H1 (cell line): ENCODE data around the gene ARL6IP5. TPM values are rescaled to one million over a fixed set of nuclear protein-coding genes. Genes with fewer than 3 reads are reported as not detected.

Experiments used
- CTCF ChIA-PET: fragments of 300-600 bp; sonication (Branson Sonifier 250); formaldehyde crosslinking; loops from one replicate; lab custom pipeline; 2021; ENCODE audit not compliant: partially characterized antibody; lab: Charles Lee
- POLR2A ChIA-PET: fragments of 300-600 bp; sonication (Branson Sonifier 250); formaldehyde crosslinking; loops from one replicate; lab custom pipeline; 2021; ENCODE audit warnings: inconsistent platforms; ENCODE audit not compliant: partially characterized antibody; lab: Charles Lee
- DNase-seq, 2 experiments: peaks; one replicate each; pipeline versions ENCODE4 v3.0.0 to v3.0.0-alpha.2; 2010 to 2022; ENCODE audit warnings: low spot score in 2 of 2, low read depth in 1 of 2, mixed read lengths in 1 of 2
- FAIRE-seq: peaks from 2 replicates; lab custom pipeline; 2011; peaks lifted over from hg19 to GRCh38; lab: Jason Lieb, UNC
- H2AFZ ChIP-seq: 2 replicates; pipeline ENCODE4 v1.8.1; 2012; ENCODE audit warnings: low read length, inconsistent platforms
- H2AK5ac ChIP-seq: 2 replicates; pipeline ENCODE4 v1.6.1; 2013; ENCODE audit warnings: low read depth, low read length
- H2BK120ac ChIP-seq: replicated peaks from 2 replicates; pipeline ENCODE3; 2013; ENCODE audit warnings: low read depth, low read length, inconsistent platforms
- H2BK12ac ChIP-seq: 2 replicates; pipeline ENCODE4 v1.6.1; 2013; ENCODE audit warnings: low read depth, low read length
- H2BK15ac ChIP-seq: 2 replicates; pipeline ENCODE4 v1.6.1; 2013; ENCODE audit warnings: low read length
- H2BK20ac ChIP-seq: 2 replicates; pipeline ENCODE4 v1.6.1; 2013; ENCODE audit warnings: low read length
- H2BK5ac ChIP-seq: 2 replicates; pipeline ENCODE4 v1.6.1; 2013; ENCODE audit warnings: low read depth, low read length
- H3K14ac ChIP-seq: 2 replicates; pipeline ENCODE4 v1.6.1; 2013; ENCODE audit warnings: inconsistent platforms; ENCODE audit not compliant: insufficient read length
- H3K18ac ChIP-seq: 2 replicates; pipeline ENCODE4 v1.6.1; 2013; ENCODE audit warnings: low read length; ENCODE audit errors: extremely low read depth
- H3K23ac ChIP-seq: 2 replicates; pipeline ENCODE4 v1.6.1; 2013; ENCODE audit warnings: inconsistent platforms; ENCODE audit not compliant: insufficient read length
- H3K23me2 ChIP-seq: 2 replicates; pipeline ENCODE4 v1.6.1; 2013; ENCODE audit warnings: low read depth, low read length
- H3K27ac ChIP-seq: 2 replicates; pipeline ENCODE4 v1.6.1; 2011; ENCODE audit warnings: low read depth, low read length, inconsistent platforms
- H3K27me3 ChIP-seq, 4 experiments: replicated peaks in 1 of 4; 1 replicate in 1 of 4; 2 replicates in 3 of 4; pipeline versions ENCODE4 v1.6.1 to v1.8.1; 2011 to 2013; ENCODE audit warnings: low read length in 3 of 4, mild to moderate bottlenecking in 3 of 4, inconsistent platforms in 2 of 4, mixed read lengths in 2 of 4, moderate library complexity in 1 of 4; ENCODE audit not compliant: control insufficient read depth in 3 of 4, insufficient read depth in 3 of 4; ENCODE audit errors: extremely low read depth in 1 of 4
- H3K36me3 ChIP-seq, 4 experiments: 2 replicates each; pipeline versions ENCODE4 v1.6.1 to v1.8.1; 2011 to 2013; ENCODE audit warnings: mild to moderate bottlenecking in 4 of 4, low read length in 3 of 4, moderate library complexity in 2 of 4, control low read depth in 1 of 4, inconsistent platforms in 1 of 4; ENCODE audit not compliant: insufficient read depth in 4 of 4, control insufficient read depth in 2 of 4
- H3K4ac ChIP-seq: replicated peaks from 2 replicates; pipeline ENCODE3; 2013; ENCODE audit warnings: low read length, low read depth, mixed read lengths, inconsistent platforms; ENCODE audit not compliant: insufficient read length
- H3K4me1 ChIP-seq, 4 experiments: replicated peaks in 1 of 4; 1 replicate in 1 of 4; 2 replicates in 3 of 4; pipeline versions ENCODE4 v1.6.1 to v1.8.1; 2011 to 2013; ENCODE audit warnings: low read length in 3 of 4, inconsistent platforms in 2 of 4, mixed read lengths in 1 of 4; ENCODE audit not compliant: insufficient read depth in 4 of 4, control insufficient read depth in 3 of 4
- H3K4me2 ChIP-seq, 2 experiments: 2 replicates each; pipeline versions ENCODE4 v1.6.1 to v1.8.1; 2011 to 2013; ENCODE audit warnings: low read depth in 2 of 2, low read length in 2 of 2, control low read depth in 1 of 2, inconsistent platforms in 1 of 2, mild to moderate bottlenecking in 1 of 2; ENCODE audit not compliant: insufficient read depth in 1 of 2
- H3K4me3 ChIP-seq, 4 experiments: fragments of 200-600, 300-600 bp in 1 of 4; sonication (generic), shearing (Covaris generic), sonication (Bioruptor Twin) in 1 of 4; 2 replicates each; pipeline versions ENCODE4 v1.5.1 to v1.8.1; 2011 to 2016; ENCODE audit warnings: low read length in 4 of 4, low read depth in 3 of 4, control low read depth in 2 of 4, inconsistent platforms in 2 of 4, mild to moderate bottlenecking in 2 of 4, mixed read lengths in 1 of 4, moderate library complexity in 1 of 4; ENCODE audit not compliant: insufficient read depth in 2 of 4; ENCODE audit errors: extremely low read depth in 1 of 4
- H3K56ac ChIP-seq: replicated peaks from 2 replicates; pipeline ENCODE3; 2013; ENCODE audit warnings: low read depth, mild to moderate bottlenecking, mixed read lengths, low read length, inconsistent platforms; ENCODE audit not compliant: insufficient read length
- H3K79me1 ChIP-seq: 2 replicates; pipeline ENCODE4 v1.6.1; 2013; ENCODE audit warnings: low read depth, low read length, control low read depth
- H3K79me2 ChIP-seq, 2 experiments: 2 replicates each; pipeline versions ENCODE4 v1.6.1 to v1.8.1; 2012 to 2013; ENCODE audit warnings: low read length in 2 of 2, mild to moderate bottlenecking in 2 of 2, inconsistent platforms in 1 of 2; ENCODE audit not compliant: insufficient read depth in 2 of 2, control insufficient read depth in 1 of 2
- H3K9ac ChIP-seq, 4 experiments: replicated peaks in 1 of 4; 1 replicate in 1 of 4; 2 replicates in 3 of 4; pipeline versions ENCODE4 v1.6.1 to v1.8.1; 2011 to 2013; ENCODE audit warnings: low read depth in 3 of 4, low read length in 3 of 4, control low read depth in 2 of 4, mild to moderate bottlenecking in 2 of 4, moderate library complexity in 2 of 4, inconsistent platforms in 1 of 4; ENCODE audit errors: extremely low read depth in 1 of 4
- H3K9me3 ChIP-seq, 2 experiments: 2 replicates each; pipeline versions ENCODE4 v1.6.1 to v1.8.1; 2012 to 2013; ENCODE audit warnings: mild to moderate bottlenecking in 2 of 2, moderate library complexity in 2 of 2, control low read depth in 1 of 2, inconsistent platforms in 1 of 2, low read depth in 1 of 2, low read length in 1 of 2, mixed read lengths in 1 of 2; ENCODE audit not compliant: insufficient read depth in 2 of 2
- H4K20me1 ChIP-seq, 2 experiments: replicated peaks in 1 of 2; 2 replicates each; pipeline versions ENCODE3 to v1.8.1; 2011 to 2013; ENCODE audit warnings: inconsistent platforms in 2 of 2, low read length in 2 of 2, mild to moderate bottlenecking in 1 of 2; ENCODE audit not compliant: insufficient read depth in 2 of 2, control insufficient read depth in 1 of 2
- H4K5ac ChIP-seq: 2 replicates; pipeline ENCODE4 v1.6.1; 2013; ENCODE audit warnings: low read length, low read depth, mixed read lengths, inconsistent platforms; ENCODE audit not compliant: insufficient read length
- H4K8ac ChIP-seq: 2 replicates; pipeline ENCODE4 v1.8.0; 2013; ENCODE audit warnings: mild to moderate bottlenecking, moderate library complexity, low read length, inconsistent platforms; ENCODE audit not compliant: insufficient read depth; ENCODE audit errors: extremely low read depth
- H4K91ac ChIP-seq: replicated peaks from 2 replicates; pipeline ENCODE3; 2013; ENCODE audit warnings: low read length, mixed read lengths, inconsistent platforms; ENCODE audit not compliant: insufficient read length
- FOSL1 ChIP-seq: IDR thresholded peaks from 2 replicates; pipeline ENCODE4 v1.6.1; 2011; ENCODE audit warnings: mild to moderate bottlenecking, low read depth, low read length, moderate library complexity; ENCODE audit not compliant: insufficient read depth
- JUN ChIP-seq: IDR thresholded peaks from 2 replicates; pipeline ENCODE4 v1.6.1; 2011; ENCODE audit warnings: low read depth, mild to moderate bottlenecking, improper control_type of control experiment, low read length
- SIRT6 ChIP-seq: IDR thresholded peaks from one replicate; pipeline ENCODE4 v1.7.1; 2012; ENCODE audit warnings: low read length, inconsistent platforms
- USF2 ChIP-seq: IDR thresholded peaks from 2 replicates; pipeline ENCODE4 v1.6.1; 2011; ENCODE audit warnings: low read length, improper control_type of control experiment
- WGBS, 2 experiments: shearing (Covaris generic) in 1 of 2; methylation state at CpG; one replicate each; pipeline versions ENCODE4 v1.1.6 to v1.1.7; 2013 to 2015; ENCODE audit warnings: low lambda C conversion rate in 2 of 2, mixed read lengths in 2 of 2, inconsistent platforms in 1 of 2, low coverage in 1 of 2, missing lambda C conversion rate in 1 of 2; ENCODE audit not compliant: insufficient replicate concordance in 2 of 2, insufficient coverage in 1 of 2, insufficient read length in 1 of 2; ENCODE audit errors: extremely low coverage in 1 of 2, missing lambda C conversion rate in 1 of 2; 5-methylcytosine and 5-hydroxymethylcytosine counted together
- polyA plus RNA-seq, 7 experiments: library from polyadenylated mRNA; depleted of rRNA in 3 of 7; stranded (reverse) in 5 of 7; unstranded in 2 of 7; fragments of >200 nt in 5 of 7; fragments of 200-250 nt in 2 of 7; gene quantifications; 1 replicate in 5 of 7; 2 replicates in 1 of 7; 4 replicates in 1 of 7; pipeline versions ENCODE4 v1.2.1 to v1.2.3, GENCODE V29; 2011 to 2013; ENCODE audit warnings: missing spikeins in 2 of 7, mixed read lengths in 2 of 7
- total RNA-seq: library from RNA; stranded (reverse); fragmentation: NEBNext Ultra II Directional; extraction: Animal tissue kit (Norgen Biotek cat#: 25700); gene quantifications from 2 replicates; pipeline ENCODE4 v1.2.1, GENCODE V29; 2021

The ARL6IP5 gene
- total and polyA plus RNA-seq, 2 of the 8 experiments (the other 6 are each of a cell fraction or from before 2014, with no cell fraction given) = 24.9 to 30.1 TPM

- Histone ChIP-seq H3K27me3 (no peaks in the 10 kb centered on the region), H3K4me2 (no peak overlapping the region), H4K8ac (no peak overlapping the region), H3K18ac (no peak overlapping the region), H3K4me1 (no peaks in the 10 kb centered on the region), H2BK12ac (no peak overlapping the region), H2AFZ (peak overlapping the region; percentile 72; the same call in 1 of the 2 replicates), H3K4me3 (no peak overlapping the region), H3K14ac (no peak overlapping the region), H3K79me2 (no peaks in the 10 kb centered on the region), H2AK5ac (no peak overlapping the region), H4K20me1 (no peaks in the 10 kb centered on the region), H3K4ac (no peak overlapping the region), H3K23me2 (no peaks in the 10 kb centered on the region), H4K5ac (no peak overlapping the region), H4K91ac (no peak overlapping the region), H3K27ac (no peak overlapping the region), H3K56ac (no peak overlapping the region), H2BK15ac (no peak overlapping the region), H3K9me3 (no peaks in the 10 kb centered on the region), H3K23ac (no peak overlapping the region), H2BK120ac (no peak overlapping the region), H3K9ac (no peak overlapping the region), H3K79me1 (no peaks in the 10 kb centered on the region), H2BK5ac (no peak overlapping the region), H2BK20ac (no peak overlapping the region), H3K36me3 (no peaks in the 10 kb centered on the region)
- TF ChIP-seq USF2 (no peak), JUN (no peak), FOSL1 (no peak), SIRT6 (no peak)
- FAIRE-seq (no peak), DNase-seq (no peak)
- ChIA-PET POLR2A (interaction anchor here (0.7 kb wide), 1 partner anchor 52 kb away, joined by 3 read pairs; no protein-coding TSS in a partner anchor), CTCF (interaction anchor here (0.6 to 6.3 kb wide), 23 partner anchors 10 to 1120 kb away, joined by 3 to 59 read pairs (median 6); no protein-coding TSS in a partner anchor)
- WGBS, 2 experiments = 91% methylated on average over 8 of the region's 8 CpGs; no CpG with 5 or more reads in 1 of the 2 experiments
These were observed 37.2 kb downstream of the ARL6IP5 start for GRCh38 chr3:69121950-69122349.
